ENCODE measurements around the gene PPP1R8.
"Not testable (repeated sequence)": the region's sequence is repeated elsewhere in the genome, so short reads cannot be mapped to it uniquely, and the experiment has no call there.

PPP1R8 gene

DNA sequence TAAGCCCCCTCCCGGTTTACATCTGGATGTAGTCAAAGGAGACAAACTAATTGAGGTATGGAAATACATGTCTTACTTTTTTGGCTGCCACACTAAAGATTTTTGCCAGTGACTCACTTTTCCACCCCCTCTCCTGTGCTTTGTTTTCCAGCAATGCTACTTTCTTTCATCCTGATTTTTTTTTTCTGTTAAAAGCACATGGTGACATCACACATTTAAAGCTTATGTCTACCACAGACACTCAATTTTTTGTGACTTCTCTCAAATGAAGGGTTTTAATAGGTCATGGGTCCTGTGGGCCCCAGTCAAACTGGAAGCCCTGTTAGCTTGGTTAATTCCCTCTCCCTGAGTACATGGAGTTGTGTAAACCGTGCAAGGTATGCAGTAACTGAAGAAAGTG, 2.2 kb downstream of the PPP1R8 start:
- DNase-seq (ENCODE audit: low spot score) = no peak

DNA sequence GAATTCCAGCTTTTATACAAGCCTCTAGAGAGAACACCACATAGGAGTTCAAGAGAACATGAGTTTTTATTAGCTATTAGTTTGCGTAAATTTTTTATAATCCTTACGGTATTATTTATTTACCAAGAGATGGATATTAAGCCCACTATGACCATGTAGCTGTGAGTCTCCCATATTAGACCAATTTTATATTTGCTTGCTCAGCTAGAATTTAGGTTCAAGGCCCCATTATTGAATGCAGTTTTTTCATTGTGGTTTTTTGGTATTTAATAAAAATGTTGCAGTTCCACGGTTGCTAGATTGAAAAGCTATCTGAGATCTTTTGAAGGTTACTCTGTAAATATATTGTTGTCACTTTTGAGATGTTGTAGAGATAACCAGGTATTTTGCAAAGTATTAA, 2.9 kb downstream of the PPP1R8 start:
- no peak for DNase-seq (ENCODE audit: low spot score)

- no peak for DNase-seq (ENCODE audit: low spot score)
Observed at GRCh38 chr1:27835046-27835445, 4.5 kb downstream of the PPP1R8 start.

- DNase-seq (ENCODE audit: low spot score) = no peak
Observed at GRCh38 chr1:27835501-27835900, 4.9 kb downstream of the PPP1R8 start.

DNA sequence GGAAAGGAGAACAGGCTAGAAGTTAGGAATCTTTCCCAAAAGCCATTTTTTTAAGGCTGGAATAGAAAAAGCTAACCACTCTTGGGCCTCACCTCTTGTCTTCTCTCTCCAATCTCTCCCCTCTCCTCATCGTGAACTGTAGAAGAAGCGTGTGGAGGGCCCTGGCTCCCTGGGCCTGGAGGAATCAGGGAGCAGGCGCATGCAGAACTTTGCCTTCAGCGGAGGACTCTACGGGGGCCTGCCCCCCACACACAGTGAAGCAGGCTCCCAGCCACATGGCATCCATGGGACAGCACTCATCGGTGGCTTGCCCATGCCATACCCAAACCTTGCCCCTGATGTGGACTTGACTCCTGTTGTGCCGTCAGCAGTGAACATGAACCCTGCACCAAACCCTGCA, 19.4 kb downstream of the PPP1R8 start:
- DNase-seq (ENCODE audit: low spot score) = no peak

- no peak for DNase-seq (ENCODE audit: low spot score)
Observed at GRCh38 chr1:27855085-27855484, 24.5 kb downstream of the PPP1R8 start.

GRCh38 chr1:27856561-27857343, 26.2 kb downstream of the PPP1R8 start:
- no peak for DNase-seq (ENCODE audit: low spot score)

DNA sequence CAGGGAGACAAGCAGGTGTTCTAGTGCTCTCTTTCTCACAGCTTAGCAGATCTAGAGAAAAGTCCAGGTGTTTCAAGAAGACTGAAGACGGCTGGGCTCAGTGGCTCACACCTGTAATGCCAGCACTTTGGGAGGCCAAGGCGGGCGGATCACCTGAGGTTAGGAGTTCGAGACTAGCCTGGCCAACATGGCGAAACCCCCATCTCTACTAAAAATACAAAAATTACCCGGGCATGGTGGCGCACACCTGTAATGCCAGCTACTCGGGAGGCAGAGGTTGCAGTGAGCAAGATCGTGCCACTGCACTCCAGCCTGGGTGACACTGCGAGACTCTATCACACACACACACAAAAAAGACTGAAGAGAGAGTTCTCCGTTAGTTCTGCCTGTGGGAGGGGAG, 27.0 kb downstream of the PPP1R8 start:
- DNase-seq (ENCODE audit: low spot score) = not testable (repeated sequence)

- peak; percentile 67 for DNase-seq (ENCODE audit: low spot score)
Observed at GRCh38 chr1:27858072-27858948, 27.7 kb downstream of the PPP1R8 start.

GRCh38 chr1:27858949-27859576, 28.5 kb downstream of the PPP1R8 start:
- DNase-seq (ENCODE audit: low spot score) = no peak

DNA sequence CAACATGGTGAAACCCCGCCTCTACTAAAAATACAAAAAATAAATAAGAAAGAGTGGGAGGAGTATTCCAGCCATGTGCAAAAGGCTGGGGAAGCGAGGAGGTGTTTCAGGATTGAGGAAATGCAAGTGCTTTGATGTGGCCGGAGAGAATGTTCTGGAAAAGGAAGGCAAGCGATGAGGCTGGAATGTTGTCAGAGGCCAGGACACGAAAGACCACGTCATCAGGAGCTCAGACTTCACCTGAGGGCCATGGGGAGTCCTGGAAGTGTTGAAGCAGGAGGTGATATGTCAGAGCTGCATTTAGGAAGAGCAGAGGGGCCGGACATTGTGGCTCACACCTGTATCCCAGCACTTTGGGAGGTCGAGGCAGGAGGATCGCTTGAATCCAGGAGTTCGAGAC, 30.9 kb downstream of the PPP1R8 start:
- no peak for DNase-seq (ENCODE audit: low spot score)

DNA sequence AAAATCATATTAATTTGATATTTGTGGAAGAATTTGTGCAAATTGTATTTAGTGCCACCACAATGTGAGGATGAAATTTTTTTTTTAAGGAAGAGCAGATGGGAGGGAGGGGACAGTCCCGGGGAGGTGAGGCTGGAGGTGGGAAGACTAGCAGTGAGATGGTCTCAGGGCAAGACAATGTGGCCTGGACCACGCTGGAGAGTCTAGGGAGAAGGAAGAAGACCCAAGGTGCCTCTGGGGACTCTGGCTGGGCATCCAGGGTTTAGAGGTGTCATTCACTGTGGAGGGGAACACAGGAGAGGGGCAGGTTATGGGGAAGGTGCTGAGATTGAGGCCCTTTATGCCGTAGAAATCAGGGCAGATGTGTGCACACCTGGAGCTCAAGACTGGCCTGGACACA, 31.4 kb downstream of the PPP1R8 start:
- no peak for DNase-seq (ENCODE audit: low spot score)

DNA sequence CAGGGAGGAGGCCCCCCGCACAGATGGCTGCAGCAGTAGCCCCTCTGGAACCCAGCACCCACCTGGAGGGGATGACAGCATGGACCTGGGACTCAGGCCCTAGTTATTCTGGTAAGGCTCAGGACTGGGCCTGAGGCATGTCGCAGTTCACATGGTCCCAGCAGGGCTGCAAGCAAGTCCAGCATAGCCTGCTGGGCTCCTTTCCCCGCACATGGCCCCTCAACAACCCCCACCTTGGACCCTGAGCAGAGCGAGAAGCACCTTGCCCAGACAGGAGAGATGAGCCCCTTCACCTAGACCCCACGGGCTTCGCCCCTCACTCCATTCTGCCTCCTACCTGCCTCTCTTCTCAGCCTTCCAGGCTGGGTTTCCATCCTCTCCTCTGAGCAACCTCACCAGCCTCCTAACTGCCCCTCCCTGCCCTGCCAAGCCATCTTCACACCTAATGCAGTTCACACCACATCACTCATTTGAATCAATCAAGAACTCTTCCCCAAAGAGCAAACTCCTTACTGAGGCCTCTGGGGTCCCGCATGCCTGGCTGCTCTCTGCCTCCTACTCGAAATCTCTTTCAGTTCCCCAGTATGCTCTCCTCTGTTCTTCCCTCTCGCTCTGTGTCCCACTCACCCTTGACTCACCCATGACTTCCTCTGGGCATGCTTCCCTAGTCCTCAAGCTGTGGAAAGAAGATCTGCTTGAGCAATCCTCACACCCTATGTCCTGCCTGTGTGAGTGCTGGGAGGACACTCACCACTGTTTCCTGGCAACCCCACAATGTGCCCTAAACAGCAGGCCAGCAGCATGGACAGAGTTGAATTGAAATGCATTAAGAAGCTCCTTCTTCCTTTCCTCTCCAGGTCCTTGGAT, 32.3 kb downstream of the PPP1R8 start:
- no peak for DNase-seq (ENCODE audit: low spot score)

DNA sequence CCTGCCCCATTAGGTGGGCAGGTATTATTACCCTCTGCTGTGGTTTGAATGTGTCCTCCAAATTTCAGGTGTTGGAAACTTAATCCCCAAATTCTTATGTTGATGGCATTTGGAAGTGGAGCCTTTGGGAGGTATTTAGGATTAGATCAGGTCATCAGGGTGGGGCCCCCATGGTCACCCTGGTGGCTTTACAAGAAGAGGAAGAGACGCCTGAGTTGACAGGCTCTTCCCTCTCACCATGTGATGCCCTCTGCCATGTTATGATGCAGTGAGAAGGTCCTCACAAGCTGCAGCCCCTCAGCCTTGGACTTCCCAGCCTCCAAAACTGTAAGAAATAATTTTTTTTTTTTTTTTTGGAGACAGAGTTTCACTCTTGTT, 32.9 kb downstream of the PPP1R8 start:
- no peak for DNase-seq (ENCODE audit: low spot score)

GRCh38 chr1:27864264-27864895, 33.8 kb downstream of the PPP1R8 start:
- no peak for DNase-seq (ENCODE audit: low spot score)

DNA sequence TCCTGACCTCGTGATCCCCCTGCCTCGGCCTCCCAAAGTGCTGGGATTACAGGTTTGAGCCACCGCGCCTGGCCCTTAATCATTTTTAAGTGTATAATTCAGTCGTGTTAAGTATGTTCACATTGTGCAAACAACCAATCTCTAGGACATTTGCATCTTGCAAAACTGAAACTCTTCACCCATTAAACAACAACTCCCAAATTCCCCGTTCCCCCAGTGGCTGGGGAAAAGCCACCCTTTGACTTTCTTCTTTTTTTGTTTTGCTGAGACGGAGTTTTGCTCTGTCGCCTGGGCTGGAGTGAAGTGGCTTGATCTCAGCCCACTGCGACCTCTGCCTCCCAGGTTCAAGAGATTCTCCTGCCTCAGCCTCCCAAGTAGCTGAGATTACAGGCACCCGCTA, 35.2 kb downstream of the PPP1R8 start:
- no peak for DNase-seq (ENCODE audit: low spot score)

DNA sequence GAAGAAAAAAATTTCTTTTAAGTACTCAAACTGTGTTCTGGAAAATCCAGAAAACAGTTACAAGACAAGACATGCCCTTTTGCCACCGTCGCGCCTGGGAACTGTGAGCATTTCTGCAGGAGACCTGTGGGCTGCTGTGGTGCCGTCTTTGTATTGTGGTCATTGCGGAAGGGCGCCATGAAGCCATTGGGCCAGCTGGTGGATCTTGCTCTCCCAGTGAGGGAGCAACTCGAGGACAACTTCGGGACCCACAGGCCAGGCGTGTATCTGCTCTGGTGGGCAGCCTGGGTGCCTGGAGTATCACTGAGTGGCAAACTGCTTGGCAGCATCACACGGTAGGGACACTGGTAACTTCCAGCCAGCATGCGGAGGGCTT, 38.0 kb downstream of the PPP1R8 start:
- no peak for DNase-seq (ENCODE audit: low spot score)

DNA sequence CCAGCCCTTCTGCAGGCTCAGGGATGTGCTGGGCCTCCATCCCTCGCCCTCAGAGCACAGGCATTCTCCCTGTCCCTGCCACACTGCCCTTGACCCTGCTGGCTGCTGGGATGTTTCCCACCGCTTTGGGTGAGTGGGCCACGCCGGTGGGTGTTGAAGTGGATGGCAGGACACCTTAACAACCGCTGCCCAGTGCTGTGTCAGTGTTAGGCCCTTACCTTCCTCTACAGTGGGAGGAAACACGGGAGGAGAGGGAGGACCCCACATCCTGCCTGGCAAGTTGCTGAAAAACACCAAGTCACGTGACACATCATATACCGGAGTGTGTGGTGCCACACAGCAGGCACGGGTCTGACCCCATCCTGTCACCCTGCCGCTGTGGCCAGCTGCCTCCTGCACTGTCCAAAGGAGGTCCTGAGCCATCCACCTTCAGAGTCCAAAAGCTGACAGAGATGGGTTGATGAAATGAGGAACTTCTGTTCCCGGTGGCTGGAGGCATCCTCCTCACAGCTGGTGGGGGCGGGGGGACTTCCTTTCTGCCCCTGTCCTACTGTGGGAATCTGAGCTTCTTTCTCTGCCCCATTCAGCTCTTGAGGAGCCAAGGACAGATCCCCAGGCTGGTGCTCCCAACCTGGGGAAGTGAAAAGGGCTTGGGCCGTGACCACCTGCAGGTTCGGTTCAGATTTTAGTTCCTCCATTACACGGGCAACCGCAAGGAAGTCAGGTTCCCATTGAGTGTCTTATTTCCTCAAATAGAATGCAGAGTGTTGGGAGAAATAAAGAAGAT, 38.5 kb downstream of the PPP1R8 start:
- DNase-seq (ENCODE audit: low spot score) = no peak

DNA sequence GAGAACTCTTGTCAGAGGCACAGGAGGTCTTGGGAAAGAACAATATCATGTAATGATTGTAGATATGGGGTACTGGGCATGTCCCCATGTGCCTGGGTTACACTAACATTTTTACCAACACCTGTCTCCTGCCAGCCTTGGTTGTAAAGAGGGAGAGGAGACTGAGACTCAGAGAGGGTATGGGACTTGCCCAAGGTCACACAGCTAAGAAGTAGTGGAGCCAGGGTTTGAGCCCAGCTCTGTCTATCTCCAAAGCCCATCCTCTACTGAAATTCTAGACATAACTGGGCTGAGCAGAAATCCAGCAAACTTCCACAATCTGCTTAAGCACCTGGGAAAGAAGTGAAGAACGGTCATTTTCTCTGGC, 39.1 kb downstream of the PPP1R8 start:
- DNase-seq (ENCODE audit: low spot score) = no peak

DNA sequence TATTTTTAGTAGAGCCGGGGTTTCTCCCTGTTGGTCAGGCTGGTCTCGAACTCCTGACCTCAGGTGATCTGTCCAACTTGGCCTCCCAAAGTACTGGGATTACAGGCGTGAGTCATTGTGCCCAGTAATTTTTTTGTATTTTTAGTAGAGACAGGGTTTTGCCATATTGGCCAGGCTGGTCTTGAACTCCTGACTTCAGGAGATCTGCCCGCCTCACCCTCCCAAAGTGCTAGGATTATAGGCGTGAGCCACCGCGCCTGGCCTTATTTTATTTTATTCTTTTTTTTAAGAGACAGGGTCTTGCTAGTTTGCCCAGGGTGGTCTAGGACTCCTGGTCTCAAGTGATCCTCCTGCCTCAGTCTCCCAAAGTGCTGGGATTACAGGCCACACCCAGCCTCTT, 40.5 kb downstream of the PPP1R8 start:
- not testable (repeated sequence) for DNase-seq (ENCODE audit: low spot score)

All from LoVo (cell line).